Breast epithelium (tissue), 3 donors: ENCODE results near the gene CSH1.

Experiments used
- POLR2A ChIP-seq: fragments of 450-650 bp; IDR thresholded peaks from one replicate; pipeline ENCODE4 v1.6.1; 2016; ENCODE audit warnings: antibody characterized with exemption, mild to moderate bottlenecking, moderate library complexity
- POLR2AphosphoS5 ChIP-seq, 3 donors: sonication (generic); formaldehyde crosslinking; IDR thresholded peaks; one replicate each; pipeline ENCODE4 v1.6.1; 2017; ENCODE audit warnings: antibody characterized with exemption in 3 of 3
- TF ChIP-seq, protein P1 (sequence below), 3 donors: fragments of 450-650 bp; IDR thresholded peaks; one replicate each; pipeline ENCODE4 v1.5.1; 2016 to 2017; ENCODE audit warnings: antibody characterized with exemption in 3 of 3, mild to moderate bottlenecking in 3 of 3, moderate library complexity in 3 of 3

DNA sequence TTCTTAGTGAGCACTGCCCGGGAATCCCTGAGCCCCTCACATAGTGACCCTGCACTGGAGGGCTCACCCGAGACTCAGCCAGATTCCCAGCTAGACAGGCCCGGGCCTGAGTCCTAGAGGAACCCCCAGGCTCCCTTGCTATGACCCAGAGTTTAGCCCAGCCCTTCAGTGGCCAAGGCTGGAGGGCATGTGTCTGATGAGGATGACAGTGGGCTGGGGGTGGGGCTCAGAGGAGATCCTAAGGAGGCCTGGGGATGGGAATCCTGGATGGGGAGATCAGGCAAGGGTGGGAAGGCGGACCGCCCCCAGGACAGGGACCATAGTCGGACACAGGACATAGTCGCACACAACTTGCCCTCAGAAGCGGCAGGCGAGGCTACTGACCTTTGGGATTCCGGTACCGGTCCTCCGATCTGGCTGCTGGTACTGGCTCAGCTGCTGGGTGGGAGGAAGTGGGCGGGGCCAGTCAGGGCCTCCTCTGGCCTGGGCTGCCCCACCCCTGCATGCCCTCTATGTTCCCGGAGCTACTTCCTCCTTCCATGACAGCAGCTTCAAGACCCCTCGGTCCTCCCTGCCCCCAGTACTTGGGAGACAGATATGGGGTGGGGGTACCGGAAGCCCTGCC, 34.7 kb upstream of the CSH1 start:
- TF ChIP-seq, protein P1, sequence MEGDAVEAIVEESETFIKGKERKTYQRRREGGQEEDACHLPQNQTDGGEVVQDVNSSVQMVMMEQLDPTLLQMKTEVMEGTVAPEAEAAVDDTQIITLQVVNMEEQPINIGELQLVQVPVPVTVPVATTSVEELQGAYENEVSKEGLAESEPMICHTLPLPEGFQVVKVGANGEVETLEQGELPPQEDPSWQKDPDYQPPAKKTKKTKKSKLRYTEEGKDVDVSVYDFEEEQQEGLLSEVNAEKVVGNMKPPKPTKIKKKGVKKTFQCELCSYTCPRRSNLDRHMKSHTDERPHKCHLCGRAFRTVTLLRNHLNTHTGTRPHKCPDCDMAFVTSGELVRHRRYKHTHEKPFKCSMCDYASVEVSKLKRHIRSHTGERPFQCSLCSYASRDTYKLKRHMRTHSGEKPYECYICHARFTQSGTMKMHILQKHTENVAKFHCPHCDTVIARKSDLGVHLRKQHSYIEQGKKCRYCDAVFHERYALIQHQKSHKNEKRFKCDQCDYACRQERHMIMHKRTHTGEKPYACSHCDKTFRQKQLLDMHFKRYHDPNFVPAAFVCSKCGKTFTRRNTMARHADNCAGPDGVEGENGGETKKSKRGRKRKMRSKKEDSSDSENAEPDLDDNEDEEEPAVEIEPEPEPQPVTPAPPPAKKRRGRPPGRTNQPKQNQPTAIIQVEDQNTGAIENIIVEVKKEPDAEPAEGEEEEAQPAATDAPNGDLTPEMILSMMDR (IDR thresholded peaks at IDR 0.05): no peak
- TF ChIP-seq POLR2A (no peak), POLR2AphosphoS5 (IDR thresholded peaks at IDR 0.05) (no peak)
